Cerebellar nuclear complex (tissue), 1 donor: ENCODE data around the gene TMPRSS5.
"Not testable (repeated sequence)": the region's sequence is repeated elsewhere in the genome, so short reads cannot be mapped to it uniquely, and the experiment has no call there.

Source experiments
- DNase-seq, 2 experiments: peaks; one replicate each; lab custom pipeline; 2025; lab: John Stamatoyannopoulos, UW

Gene TMPRSS5

DNA sequence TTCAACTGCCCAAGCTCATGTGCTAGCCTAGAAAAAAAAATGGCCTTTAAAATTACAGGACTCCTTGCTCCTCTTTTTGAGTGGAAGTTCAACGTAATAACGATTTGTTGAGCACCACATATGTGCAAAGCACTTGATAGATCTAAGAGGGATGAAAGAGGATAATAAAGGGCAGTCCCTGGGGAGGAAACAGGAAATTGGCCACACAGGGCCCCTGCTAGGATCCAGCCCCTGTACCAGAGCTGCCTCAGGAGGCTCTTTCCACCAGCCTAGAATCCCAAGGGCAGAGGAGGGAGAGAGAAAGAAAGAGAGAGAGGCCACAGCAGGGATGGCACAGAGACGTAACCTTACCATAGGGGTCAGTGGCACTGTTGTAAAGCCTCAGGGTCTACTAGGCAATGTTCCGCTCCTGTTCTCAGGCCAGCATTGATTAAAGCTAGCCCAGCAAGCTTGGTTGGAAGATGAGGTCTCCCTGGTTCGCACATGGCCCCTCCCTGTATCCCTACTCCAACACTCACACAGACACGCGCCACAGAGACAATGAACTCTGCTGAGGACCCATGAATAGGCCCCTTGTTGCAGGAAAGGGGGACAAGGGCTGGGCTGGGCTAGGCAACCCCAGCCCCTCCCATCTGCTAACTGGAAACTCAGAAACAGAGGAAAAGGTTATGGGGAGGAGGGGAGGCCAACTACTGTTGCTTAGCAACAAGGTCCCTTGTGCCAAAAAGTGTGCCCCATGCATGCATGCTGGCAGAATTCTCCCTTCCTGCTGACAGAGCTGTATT lies at the start of gene TMPRSS5:
TSS of gene TMPRSS5 (minus strand) at position 438 of the 785 bp plus-strand sequence. CDS start at position 354, 84 bp downstream.
- DNase-seq = no peak

DNA sequence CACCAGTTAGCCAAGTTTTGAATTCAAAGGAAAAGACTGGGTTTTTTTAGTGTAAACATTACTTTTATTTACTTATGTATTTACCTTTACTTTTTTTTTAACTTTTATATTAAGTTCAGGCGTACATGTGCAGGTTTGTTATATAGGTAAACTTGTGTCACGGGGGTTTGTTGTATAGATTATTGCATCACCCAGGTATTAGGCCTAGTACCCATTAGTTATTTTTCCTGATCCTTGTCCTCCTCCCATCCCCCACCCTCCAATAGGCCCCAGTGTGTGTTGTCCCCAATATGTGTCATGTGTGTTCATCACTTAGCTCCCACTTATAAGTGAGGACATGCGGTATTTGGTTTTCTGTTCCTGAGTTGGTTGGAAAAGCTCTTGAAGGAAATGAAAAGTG lies 46.8 kb upstream of the TMPRSS5 start:
- no peak for DNase-seq

DNA sequence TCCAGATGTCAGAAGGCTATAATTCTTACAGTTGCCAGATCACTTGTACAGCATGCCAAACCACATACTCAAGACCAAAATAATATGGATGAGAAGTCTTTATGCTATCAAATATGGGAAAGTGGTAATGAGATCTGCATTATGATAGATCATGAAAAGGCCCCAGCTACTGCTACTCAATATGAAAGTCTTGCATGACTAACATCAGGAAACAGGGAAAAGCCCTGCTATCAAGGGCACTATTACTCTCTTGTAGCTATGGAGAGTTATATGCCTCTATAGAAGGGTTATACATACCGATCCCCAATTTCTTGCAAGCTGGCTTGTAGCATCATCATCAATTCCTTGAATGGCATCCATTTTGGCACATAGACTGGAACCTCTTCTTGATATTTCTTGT lies 30.2 kb upstream of the TMPRSS5 start:
- DNase-seq = no peak

DNA sequence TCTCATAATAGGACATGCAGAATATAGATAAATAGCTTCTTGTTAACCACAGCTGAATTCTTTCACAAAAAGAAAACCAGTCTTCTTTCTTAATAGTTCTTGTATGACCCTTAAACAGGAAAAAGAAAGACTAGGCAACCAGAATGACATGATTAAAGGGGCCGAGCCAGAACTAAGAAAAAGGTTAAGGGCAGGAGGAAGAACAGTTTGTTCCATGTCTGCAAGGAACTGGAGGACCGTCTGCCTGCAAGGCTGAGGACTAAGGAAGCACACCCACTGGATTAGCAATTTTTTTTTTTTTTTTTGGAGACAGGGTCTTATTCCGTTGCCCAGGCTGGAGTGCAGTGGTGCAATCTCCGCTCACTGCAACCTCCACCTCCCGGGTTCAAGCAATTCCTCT lies 26.0 kb upstream of the TMPRSS5 start:
- DNase-seq = no peak

DNA sequence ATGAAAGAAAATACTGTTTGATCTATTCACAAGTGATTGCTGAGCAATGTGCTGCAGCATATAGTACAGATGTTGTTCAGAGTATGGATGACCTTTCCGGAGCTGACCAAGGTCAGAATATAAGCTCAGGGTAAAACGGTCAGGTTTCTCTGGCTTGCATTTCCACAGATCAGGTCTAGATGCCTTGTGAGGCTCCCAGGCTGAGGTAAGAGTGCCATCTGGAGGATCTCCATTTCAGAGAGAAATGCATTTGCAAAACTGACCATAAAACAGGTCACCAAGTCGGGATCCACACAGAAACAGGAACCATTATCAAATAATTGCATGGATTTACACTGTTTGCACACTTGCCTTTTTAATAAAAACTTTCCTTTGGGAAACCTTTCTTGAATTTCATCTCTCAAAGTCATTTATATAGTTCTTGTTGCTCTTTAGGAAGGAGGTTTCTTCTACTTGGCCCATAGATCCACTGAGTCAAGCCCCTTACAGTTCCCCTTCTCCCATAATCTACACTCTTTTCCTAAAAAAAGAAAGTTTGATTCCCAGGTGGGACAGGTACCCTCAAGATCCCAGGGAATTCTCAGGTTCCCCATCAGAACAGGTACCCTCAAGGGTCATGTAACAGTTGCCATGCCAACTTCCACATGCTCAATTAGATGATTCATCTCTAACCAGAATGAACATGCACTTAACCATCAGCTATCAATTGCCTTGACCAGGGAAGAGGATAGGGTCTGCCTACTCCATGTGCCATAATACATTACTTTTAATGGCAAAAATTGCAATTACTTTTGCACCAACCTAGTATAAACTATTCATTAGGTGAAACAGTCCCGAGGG lies 25.0 kb upstream of the TMPRSS5 start:
- no peak for DNase-seq

DNA sequence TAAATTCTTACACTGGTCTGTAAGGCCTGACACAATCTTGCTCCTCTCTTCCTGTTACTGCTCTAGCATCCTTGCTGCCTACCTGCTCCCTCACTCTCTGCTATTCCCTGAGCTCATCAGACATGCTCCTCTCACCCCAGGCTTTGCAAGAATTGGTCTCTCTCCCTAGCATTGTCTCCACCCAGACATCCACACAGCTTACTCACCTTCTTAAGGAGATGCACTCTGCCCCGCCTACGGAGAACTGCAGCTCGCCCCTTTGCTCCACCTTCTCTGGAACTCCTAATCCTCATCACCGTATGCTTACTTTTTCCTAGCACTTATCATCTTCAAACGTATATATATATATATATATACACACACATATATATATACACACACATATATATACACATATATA lies 23.3 kb upstream of the TMPRSS5 start:
- no peak for DNase-seq

DNA sequence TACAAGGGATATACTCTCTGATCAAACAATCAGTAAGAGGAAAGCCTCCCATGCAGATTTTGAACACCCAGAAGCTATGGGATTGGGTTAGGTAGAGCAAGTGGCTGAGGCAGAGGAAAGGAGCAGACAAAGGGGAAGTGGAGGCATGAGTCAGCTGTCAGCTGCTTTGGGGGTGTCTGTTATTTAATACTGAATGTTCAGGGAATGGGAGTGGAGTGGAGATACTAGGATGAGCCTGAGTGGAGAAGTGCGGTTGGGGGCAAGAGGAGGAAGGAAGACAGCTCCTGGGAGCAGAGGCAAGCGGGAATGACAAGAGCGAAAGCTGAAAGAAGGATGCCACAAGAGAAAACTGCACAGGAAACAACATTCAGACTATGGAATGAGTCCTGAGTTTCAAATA lies 22.7 kb upstream of the TMPRSS5 start:
- no peak for DNase-seq

DNA sequence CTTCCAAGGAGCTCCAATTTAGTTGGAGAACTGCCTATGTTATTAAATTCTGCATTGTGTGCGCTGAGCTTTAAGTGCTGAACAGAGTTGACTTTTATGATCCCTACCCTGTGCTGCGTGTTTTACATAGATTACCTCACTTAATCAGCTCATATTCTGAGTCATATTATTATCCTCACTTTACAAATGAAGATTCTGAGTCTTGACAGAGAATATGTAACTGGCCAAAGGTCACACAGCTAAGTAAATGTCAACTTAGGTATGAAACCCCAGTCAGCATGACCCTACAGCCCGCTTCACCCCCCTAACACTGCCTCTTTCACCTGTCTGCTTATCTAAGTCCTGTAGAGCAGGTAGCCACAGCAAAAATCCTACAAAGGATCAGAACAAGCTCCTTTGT lies 19.8 kb upstream of the TMPRSS5 start:
- no peak for DNase-seq

DNA sequence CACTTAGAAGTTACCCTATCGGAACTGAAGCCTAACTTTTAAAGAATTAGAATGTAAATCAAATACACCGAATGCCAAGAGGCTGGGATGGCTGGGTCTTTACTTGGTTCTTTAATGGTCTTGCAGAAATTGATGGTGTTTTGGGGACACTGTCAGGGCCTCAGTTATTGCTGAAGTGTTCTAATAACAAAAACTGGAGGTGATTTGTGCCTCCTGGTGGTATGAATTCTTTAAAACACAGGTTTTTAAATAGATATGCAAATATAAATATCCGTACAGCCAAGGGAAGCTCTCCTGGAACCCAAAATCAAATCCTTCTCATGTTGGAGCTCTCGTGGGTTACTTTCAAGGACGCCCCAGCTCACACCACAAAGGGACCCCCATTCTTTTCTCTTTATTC lies 19.3 kb upstream of the TMPRSS5 start:
- no peak for DNase-seq

DNA sequence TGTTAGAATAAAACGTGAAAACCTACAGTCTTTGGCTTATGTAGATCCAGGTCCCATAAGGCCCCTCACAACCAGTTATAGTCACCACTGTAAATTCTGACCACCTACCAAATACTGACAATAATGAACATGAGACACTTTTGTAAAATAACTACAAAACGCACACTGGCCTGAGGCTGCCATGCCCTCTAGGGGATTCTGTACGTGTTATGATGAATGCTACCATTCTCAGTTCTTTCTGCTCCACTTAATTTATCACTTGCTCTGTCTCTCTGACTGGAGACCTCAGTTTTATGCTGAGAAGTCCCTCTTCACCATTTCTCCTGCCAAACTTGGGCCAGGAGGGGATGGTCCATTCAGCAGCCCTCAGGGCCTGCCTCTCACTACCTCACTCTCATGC lies 18.7 kb upstream of the TMPRSS5 start:
- DNase-seq = no peak

DNA sequence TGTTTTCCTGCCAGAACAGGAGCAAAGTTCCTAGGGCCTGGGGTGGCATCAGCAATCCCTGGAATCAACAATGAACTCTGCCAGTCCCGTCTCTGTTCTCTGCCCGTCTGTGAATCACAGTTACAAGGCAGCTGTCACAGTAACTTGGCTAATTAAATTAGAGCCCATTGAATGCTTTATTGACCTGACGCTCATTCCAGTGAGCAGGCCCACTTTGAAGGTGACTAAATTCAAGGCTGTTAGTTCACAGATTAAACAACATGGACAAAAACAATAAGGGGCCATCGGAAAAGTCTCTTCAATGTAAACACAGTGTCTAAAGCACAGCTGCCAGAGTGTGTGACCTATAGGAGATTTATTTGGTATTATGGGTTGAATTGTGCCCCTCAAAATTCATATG lies 17.7 kb upstream of the TMPRSS5 start:
- no peak for DNase-seq

DNA sequence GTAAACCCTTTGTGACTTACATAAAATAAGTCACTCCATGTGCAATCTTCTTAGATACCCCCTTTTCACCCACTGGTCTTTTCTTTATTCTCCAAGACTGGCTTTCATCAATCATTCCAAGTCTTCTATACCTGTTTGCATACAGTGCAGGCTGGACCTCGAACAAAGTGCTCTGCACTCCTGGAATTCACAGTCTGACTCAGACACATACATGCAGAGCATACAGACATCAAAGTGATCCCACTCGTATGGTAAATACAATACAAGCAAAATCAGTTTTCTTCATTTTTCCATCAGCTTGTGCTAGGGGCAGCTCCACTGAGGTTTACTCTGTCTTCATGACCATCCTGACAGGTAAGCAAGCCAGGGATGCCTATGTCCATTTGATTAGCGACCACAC lies 16.8 kb upstream of the TMPRSS5 start:
- no peak for DNase-seq

DNA sequence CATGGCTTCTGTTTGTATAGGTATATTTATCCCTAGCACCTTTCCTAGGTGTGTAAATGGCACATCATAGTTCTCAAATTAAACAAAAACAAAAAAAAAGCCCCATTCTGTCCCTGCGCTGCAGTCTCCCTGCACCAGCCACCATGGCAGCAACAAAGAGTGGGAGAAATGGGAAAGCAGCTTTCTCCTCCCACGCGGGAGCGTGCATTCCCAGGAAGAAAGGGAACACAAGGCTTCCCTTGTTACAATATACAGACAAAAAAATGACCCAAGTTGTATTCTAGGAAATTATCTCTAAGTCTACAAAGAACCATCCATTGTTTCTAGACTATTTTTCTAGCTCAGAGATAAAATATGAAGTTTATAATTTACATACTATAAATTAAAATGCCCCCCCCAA lies 16.1 kb upstream of the TMPRSS5 start:
- no peak for DNase-seq

DNA sequence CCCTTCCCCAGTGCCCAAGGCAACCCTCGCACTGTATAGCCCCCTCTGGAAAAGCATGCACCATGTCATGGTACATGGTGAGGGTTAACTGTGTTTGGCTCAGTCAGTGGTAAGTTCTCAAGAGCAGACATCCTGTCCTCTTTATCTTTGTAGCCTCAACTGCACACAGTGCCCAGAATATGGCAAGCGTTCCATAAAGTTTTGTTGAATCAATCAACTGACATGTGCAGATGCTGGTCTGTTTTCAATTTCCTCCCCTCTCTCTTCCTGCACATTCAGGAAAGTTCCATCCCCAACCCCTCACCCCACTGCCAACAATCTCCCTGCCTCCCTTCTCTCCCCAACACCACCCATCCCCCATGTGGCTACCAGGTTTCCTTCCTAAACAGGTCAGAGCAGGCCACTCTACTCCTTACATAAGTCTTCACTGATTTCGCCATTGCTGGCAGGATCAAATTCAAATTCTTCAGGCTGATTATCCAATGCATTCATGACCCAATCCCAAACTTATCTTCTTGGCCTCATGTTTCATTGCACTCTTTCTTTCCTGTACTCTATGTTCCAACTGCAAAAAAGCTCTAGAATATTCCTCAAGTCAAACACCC lies 15.5 kb upstream of the TMPRSS5 start:
- DNase-seq = no peak

DNA sequence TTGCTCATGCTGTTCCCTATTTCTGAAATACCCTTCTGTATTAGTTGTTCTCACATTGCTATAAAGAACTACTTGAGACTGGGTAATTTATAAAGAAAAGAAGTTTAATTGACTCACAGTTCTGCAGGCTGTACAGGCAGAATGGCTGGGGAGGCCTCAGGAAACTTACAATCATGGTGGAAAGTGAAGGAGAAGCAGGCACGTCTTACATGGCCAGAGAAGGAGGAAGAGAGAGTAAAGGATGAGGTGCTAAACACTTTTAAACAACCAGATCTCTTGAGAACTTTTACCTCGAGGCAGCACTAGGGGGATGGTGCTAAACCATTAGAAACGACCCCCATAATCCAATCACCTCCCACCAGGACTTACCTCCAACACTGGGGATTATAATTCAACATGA lies 14.4 kb upstream of the TMPRSS5 start:
- DNase-seq = not testable (repeated sequence)

DNA sequence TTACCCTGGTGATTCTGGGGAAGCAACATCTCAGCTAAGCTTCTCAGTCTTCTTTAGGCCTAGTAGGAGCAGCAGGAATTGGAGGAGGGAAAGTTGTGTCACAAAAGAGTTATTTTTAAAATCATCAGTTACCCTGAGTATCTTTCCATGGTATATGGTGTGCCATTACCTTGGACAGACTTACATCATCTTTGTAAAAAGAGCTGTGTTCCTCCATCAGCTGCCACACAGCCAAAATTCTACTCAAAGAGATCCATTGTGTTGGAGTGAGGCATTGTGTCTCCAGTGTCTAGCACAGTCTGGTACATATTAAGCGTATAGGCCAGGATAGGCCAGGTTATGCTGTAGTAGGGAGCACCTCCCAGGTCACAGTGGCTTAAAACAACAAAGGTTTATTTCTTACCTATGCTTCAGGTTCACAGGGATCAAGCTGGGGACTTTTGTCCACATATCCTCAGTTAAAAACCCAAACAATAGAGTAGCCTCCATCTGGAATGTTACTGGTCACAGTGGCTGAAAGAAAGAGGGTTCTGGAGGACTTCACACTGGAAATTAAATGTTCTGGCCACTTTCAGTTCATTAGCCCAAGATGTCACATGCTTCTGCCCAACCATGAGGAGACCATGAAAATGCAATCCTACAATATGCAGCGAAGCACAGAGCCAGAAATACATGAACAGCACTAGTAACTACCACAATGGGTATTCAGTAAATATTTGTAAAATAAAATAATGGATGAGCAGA lies 9.9 kb upstream of the TMPRSS5 start:
- no peak for DNase-seq

DNA sequence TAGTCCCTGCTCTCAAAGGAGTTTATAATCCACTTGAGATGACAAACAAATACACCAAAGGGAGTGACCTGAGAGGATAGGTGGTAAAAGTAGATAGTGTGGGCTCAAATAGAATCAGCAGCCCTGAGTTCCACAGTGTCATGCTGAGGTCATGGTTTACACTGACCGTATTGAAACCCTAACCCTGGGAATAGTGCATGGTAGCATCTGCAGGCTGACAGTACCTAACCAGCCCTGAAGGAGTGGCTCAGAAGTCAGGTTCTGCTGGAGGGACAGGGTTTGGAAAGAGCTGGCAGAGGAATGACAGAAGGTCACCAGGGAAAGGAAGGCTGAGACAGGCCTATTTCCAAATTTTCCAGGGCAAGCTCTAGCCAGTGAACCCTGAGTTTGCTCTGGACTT lies 9.2 kb upstream of the TMPRSS5 start:
- no peak for DNase-seq

DNA sequence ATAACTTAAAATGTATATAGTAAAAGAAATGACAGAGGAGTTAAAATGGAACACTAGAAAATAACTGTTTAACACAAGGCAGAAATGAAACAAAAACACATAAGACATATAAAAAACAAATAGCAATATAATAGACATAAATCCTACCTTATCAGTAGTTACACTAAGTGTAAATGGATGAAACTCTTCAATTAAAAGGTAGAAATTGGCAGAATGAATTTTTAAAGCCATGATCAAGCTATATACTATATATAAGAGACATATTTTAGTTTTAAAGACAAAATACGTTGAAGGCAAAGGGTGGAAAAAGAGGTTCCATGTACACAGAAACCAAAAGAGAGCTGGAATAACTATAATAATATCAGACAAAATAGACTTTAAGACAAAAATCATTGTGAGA lies 4.9 kb upstream of the TMPRSS5 start:
- DNase-seq = no peak

DNA sequence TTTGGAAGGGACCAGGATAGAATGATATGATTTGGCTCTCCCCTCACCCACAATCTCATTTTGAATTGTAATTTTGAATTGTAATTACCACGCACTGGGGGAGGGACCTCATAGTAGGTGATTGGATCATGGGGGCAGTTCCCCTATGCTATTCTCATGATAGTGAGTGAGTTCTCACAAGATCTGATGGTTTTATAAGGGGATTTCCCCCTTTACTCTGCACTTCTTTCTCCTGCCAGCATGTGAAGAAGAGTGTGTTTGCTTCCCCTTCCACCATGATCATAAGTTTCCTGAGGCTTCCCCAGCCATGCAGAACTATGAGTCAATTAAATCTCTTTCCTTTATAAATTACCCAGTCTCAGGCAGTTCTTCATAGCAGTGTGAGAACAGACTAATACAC lies 2.6 kb downstream of the TMPRSS5 start:
- DNase-seq = not testable (repeated sequence)

DNA sequence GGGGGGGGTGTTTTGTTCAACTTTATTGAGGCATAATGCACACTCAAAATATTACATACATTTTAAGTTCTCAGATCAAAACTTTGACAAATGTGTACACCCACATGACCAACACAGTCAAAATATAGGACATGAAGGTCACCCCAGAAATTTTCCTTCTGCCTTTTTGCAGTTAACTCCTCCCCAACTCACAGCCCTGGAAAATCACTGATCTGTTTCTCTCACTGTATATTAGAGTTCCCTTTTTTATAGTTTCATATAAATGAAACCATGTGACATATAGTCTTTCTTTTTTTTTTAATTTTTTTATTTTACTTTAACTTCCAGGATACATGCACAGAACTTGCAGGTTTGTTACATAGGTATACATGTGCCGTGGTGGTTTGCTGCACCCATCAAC lies 4.6 kb downstream of the TMPRSS5 start:
- no peak for DNase-seq

DNA sequence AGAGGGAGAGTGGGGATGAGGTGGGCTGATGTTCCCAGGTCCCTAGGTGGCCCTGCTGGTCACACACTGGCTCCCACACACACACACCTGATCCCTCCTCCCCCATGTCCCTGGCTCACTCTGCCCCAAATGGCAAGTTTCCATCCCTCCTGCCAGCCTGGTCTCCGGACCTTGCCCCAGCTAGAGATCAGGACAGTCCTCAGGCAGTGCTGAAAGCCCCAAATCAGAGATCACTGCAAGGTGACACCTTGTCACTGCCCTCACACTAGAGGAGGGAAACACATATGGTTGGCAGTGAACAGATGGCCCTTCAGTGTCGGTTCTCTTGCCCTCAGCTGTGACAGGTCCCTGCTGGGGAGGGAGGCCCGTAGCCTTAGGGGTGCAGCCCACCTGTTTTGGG lies 7.6 kb downstream of the TMPRSS5 start:
- DNase-seq = no peak

DNA sequence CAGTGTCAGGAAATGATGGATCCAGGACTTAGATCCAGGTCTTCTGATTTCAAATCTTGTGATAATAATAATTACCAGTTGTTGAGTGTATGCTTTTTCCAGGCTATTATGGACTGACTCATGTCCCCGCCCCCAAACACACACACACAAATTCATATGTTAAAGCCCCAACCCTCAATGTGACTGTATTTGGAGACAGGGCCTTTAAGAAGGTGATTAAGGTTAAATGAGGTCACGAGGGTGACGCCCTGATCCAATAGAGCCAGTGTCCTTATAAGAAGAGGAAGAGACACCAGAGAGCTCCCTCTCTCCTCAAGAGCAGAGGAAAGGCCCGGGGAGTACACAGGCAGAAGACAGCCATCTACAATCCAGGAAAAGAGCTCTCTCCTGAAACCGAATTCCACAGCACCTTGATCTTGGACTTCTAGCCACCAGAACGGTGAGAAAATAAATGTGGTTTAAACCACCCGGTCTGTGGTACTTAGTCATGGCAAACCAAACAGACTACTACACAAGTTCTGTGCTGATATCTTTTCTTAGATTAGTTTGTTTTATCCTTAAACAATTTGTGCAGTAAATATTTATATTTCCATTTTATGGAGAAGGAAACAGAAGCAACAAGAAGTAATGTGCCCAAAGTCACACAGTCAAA lies 8.2 kb downstream of the TMPRSS5 start:
- DNase-seq = no peak
